ELF-1 (cell line): ENCODE measurements around the gene ZC3H13.

Experiments used
- DNase-seq: peaks from one replicate; pipeline ENCODE4 v3.0.0-alpha.2; 2016; ENCODE audit warnings: low read depth, low spot score

The ZC3H13 gene

DNA sequence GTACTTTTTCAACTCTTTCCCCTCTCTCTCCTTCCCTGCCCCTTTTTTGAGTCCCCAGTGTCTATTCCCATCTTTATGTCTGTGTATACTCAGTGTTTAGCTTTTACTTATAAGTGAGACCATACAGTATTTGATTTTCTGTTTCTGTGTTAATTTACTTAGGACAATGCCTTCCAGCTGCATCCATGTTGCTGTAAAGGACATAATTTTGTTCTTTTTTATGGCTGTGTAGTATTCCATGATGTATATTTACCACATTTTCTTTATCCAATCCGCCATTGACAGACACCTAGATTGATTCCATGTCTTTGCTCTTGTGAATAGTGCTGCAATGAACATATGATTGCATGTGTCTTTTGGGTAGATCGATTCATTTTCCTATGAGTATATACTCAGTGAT lies 10.7 kb upstream of the ZC3H13 start:
- DNase-seq: no peak

- no peak for DNase-seq
Observed at GRCh38 chr13:46062185-46062584, 9.6 kb upstream of the ZC3H13 start.

GRCh38 chr13:46059405-46059804 lies 6.9 kb upstream of the ZC3H13 start:
- DNase-seq: no peak

- no peak for DNase-seq
Observed at GRCh38 chr13:46058268-46058667, 5.7 kb upstream of the ZC3H13 start.

DNA sequence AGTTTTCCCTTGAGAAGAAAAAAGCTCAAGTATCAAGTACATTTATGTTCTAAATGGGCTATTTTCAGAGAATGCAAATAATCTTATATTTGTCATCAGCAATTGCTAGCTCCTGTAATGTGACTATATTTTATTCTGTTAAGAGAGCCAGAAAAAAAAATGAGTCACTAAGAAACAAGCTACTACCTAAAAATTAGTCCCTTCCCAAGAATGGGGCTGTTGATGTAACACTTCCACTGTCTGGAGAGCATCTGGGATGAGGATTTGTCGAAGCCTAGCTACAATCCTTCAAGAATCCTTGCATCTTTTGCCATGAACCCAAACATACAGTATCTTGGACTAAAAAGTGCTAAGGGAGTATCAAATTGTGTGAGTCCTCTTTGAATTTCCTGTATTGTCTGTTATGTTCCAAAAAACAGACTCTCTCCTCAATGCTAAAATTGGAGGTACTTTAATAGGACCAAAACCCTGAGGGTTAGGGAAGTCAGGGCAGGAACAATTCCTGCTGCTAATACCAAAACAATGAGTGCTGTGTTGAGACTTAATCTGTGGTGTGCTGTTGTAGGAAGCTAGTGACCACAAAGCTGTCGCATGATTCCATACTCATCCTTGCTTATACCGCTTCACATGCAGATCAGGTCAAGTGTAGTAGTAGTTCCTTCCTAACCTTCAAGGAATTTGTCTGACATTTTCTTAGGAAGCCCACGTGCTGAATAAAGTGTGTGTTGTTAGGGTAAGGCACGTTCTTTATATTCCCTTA lies 4.9 kb upstream of the ZC3H13 start:
- DNase-seq: no peak

DNA sequence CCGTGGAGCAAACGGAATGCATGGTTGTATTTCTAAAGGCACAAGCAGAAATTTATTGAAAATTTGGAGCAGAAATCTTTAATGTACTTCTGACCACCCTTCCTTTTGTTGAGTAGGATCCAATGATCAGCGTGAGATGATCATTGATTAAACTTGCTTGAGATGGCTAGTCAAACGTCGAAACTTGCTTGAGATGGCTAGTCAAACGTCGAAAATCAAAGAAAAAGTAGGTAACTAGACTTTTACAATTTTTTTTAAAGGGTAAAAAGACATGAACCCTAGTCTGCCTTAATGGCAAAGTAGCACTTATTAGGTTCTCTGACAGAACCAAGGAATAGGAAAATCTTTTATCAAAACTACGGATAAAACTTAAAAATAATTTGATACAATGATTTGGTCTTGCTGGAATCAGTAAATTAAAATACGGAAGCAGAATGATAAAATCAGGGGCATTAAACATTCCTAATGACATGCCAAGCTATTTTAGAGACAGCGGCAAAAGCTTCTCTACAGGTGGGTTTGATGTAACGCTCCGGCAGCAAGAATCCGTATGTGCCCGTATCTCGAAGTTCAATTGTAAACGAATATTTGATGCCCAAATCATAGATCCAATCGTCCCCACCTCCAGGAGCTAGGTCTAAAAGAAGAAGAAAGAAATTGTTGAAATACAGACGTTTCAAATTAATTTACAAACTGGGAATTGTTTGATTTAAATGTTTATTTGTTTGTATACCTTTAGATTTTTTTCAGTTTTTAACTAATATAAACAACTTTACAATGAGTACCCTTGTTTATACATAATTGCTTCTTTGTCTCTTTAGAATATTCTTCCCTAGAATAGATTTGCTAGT lies 841 bp upstream of the ZC3H13 start:
- no peak for DNase-seq

DNA sequence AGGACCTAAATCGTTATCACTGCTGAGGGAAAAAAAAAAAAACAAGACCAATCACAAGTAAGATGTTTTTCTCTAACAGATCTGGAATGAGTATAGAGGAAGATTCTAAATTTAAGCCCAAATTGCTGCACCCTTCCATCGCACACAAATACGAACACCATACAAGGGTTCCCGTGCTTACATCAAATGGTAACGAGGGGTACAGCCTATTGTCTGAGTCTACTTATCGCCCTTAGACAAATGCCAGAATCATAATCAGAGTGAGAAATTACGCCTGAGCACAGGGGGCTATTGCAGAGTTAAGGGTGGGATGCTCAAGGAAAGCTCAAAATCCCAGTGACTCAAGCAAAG lies 603 bp downstream of the ZC3H13 start:
- no peak for DNase-seq

GRCh38 chr13:46050771-46051170 lies 1.8 kb downstream of the ZC3H13 start:
- no peak for DNase-seq

DNA sequence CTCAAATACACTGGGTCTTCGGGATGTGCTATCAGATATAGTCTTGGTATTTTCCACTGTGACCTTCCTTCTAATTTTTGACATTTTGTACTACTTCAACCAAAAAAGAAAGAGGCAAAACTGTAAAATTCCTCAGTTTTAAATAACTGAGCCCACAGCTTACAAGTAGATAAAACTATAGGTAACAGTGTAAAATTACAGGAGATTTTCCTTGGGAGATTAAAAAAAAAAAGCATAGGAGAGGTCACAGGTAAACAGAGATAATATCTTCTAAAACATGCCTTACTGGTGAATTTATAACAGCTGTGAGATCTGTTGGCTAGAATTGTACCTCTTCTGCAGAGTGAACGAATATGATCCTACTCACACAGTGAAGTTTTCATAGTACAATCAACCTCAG lies 7.1 kb downstream of the ZC3H13 start:
- DNase-seq: no peak

DNA sequence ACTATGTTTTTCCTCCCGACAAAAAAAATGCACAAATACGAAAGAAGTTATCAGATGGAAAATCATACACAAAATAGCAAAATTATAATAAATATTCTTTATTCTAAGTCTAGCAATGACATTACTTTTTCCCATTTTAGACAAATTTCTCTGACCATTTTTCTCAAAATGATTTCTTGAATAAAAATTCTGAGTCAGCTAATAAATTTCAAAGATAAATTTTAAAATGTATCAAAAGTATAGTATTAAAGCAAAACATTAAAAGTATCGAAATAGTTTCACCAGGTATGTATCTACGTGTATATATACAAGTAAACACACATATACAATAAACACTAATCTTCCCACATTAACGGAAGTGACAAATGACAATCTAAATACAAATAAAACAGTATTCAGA lies 8.9 kb downstream of the ZC3H13 start:
- no peak for DNase-seq

- DNase-seq: no peak
Observed at GRCh38 chr13:46041419-46041839, 11.1 kb downstream of the ZC3H13 start.

GRCh38 chr13:46040763-46041162 lies 11.8 kb downstream of the ZC3H13 start:
- DNase-seq: no peak

- DNase-seq: no peak
Observed at GRCh38 chr13:46039411-46040182, 12.9 kb downstream of the ZC3H13 start.

GRCh38 chr13:46038296-46038695 lies 14.2 kb downstream of the ZC3H13 start:
- DNase-seq: no peak

DNA sequence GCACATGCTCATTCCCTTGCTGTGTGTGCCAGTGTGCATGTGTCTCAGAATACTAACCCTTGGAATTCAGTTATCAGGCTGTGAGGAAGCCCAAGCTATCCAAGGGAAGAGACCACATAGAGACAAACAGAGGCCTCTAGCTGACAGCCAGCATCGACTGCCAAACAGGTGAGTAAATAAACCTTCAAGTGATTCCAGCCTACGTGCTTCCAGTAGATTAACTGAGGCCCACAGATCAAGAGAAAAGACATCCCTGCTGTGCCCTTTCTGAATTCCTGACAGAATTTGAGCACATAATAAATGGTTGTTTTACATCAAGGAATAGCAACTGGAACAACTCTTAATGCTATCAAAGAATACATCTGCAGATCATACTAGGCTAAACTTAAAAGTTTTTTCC lies 17.5 kb downstream of the ZC3H13 start:
- no peak for DNase-seq

DNA sequence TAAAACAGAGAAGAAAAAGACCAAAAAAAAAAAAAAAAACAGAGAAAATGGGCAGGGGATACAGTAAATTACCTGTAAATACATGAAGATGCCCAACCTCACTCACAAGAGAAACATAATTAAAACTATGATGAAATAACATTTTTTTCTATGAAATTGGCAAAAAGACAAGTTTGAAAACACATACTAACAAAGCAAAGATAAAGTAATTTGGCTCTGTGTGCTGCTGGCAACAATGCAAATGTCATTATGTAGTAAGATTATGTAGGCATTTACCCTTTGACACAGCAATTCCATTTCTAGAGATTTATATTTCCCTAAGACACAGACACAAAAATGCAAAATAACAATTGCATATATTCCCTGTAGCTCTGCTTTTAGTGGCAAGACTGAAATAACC lies 20.2 kb downstream of the ZC3H13 start:
- DNase-seq: no peak

DNA sequence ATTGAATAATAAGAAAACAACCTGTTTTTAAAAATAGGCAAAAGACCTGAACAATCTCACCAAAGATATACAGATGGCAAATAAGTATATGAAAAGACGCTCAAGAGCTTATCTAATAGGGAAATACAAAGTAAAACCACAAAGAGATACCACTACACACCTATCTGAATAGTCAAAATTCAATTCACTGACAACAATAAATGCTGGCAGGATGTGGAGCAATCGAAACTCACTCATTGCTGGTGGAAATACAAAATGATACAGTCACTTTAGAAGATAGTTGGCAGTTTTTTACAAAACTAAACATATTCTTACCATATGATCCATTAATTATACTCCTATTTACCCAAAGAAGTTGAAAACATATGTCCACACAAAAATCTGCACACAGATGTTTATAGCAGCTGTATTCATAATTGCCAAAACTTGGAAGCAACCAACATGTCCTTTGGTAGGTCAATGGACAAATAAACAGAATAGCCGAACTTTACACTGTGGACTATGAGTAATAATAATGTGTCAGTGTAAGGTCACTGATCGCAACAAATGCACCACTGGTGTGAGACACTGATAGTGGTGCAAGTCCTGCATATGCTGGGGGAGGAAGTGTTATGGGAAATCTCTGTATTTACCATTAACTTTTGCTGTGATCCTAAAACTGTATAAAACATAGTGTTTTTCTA lies 20.8 kb downstream of the ZC3H13 start:
- no peak for DNase-seq

DNA sequence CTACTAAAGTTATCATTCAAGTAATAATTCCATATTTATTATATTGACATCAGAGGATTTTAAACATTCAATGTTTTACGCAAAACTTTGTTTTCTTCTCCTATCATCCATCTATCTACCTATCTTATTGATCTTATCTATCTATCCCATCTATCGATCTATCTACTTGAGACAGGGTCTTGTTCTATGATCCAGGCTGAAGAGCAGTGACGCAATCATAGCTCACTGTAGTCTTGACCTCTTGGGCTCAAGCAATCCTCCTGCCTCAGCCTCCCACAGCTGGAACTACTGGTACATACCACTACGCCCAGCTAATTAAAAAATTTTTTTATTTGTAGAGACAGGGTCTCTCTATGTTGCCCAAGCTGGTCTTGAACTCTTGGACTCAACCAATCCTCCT lies 27.4 kb downstream of the ZC3H13 start:
- no peak for DNase-seq

GRCh38 chr13:46022481-46022880 lies 30.1 kb downstream of the ZC3H13 start:
- DNase-seq: no peak

DNA sequence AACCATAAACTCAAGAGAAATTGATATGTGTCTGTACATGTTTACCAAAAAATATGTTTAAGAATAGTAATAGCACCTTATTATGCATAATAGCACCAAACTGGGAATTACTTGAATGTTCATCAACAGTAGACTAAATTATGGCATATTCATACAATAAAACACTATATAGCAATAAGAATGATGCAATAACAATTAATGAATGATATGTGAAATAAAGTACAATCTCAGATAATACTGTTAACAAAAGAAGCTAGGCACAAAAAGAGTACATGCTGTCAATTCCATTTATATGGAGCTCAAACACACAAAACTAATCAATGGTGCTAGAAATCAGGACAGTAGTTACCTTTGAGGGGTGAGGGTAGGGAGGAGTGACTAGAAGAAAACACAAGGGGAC lies 36.3 kb downstream of the ZC3H13 start:
- DNase-seq: no peak

DNA sequence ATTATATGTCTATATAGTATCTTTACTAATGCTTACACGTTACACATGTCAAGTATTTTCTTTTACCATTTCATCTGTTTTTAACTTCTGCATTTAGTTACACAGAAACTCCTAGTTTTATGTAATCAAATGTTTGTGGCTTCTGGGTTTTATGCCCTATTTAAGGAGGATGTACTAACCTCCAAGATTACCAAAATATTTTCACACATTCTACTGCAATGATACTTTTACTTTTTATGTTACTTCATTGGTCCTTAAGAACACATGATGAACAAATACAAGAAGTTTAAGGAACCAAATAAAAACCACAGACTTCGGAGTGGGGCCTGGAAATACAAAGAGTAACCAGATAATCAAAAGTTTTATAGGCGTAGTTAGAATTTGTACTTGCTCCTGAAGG lies 37.2 kb downstream of the ZC3H13 start:
- no peak for DNase-seq

DNA sequence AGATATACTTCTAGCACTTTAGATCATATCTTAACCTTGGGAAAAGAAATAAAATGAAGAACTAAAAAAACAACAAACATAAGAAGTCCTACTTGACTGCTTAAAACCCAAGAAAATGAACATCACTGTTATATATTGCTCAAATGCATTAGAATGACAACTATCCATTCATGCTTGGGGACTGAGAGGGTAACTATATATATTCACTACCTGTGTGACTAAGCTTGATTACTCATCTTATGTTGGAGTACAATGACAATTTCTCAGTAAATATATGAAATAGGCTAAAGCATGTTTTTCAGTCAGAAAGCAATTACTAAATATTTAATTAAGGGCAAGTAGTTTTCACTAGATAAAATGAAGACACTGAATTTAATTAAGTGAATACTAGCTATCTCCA lies 40.1 kb downstream of the ZC3H13 start:
- no peak for DNase-seq
